ENCODE results near the gene FAU. TPM values are rescaled to one million over a fixed set of nuclear protein-coding genes. Genes with fewer than 3 reads are reported as not detected.
A peak's percentile ranks its signal among the peaks of the same experiment; 100 is the strongest.

The FAU gene
- total RNA-seq (998 TPM), polyA plus RNA-seq (ENCODE audit: insufficient read depth in 1 of 8, insufficient read length in 8 of 8, low replicate concordance in 1 of 8) (1,000 to 10,000 TPM in 7 of 8 donors, 100 to 1,000 TPM in 1; 971 to 1,242 (median 1,085) TPM)
- long read RNA-seq, donor 1, transcript FAU-209 (4 exons, 697 nt): minor isoform, 44 of 409 reads
- long read RNA-seq, donor 1, transcript FAU-207 (5 exons, 847 nt): major isoform, 303 of 409 reads
- long read RNA-seq, donor 1, partial matches to known transcripts: 31 of 409 reads
- long read RNA-seq, donor 1, other reads (novel, unspliced or antisense): 24 of 409 reads
- long read RNA-seq, donor 2, transcript FAU-202 (3 exons, 533 nt): minor isoform, 9 of 91 reads
- long read RNA-seq, donor 2, transcript FAU-207 (5 exons, 847 nt): major isoform, 68 of 91 reads
- long read RNA-seq, donor 2, partial matches to known transcripts: 7 of 91 reads
- long read RNA-seq, donor 2, other reads (novel, unspliced or antisense): 0 of 91 reads
- long read RNA-seq, donor 3, transcript FAU-208 (1 exons, 1,484 nt): minor isoform, 5 of 598 reads
- long read RNA-seq, donor 3, transcript FAU-209 (4 exons, 697 nt): minor isoform, 37 of 598 reads
- long read RNA-seq, donor 3, transcript FAU-207 (5 exons, 847 nt): major isoform, 489 of 598 reads
- long read RNA-seq, donor 3, transcript FAU-202 (3 exons, 533 nt): minor isoform, 7 of 598 reads
- long read RNA-seq, donor 3, partial matches to known transcripts: 21 of 598 reads
- long read RNA-seq, donor 3, other reads (novel, unspliced or antisense): 39 of 598 reads
- long read RNA-seq, donor 4, transcript FAU-202 (3 exons, 533 nt): minor isoform, 7 of 771 reads
- long read RNA-seq, donor 4, transcript FAU-207 (5 exons, 847 nt): major isoform, 619 of 771 reads
- long read RNA-seq, donor 4, transcript FAU-209 (4 exons, 697 nt): minor isoform, 40 of 771 reads
- long read RNA-seq, donor 4, transcript FAU-208 (1 exons, 1,484 nt): minor isoform, 14 of 771 reads
- long read RNA-seq, donor 4, partial matches to known transcripts: 46 of 771 reads
- long read RNA-seq, donor 4, other reads (novel, unspliced or antisense): 44 of 771 reads
- long read RNA-seq, donor 5, transcript FAU-209 (4 exons, 697 nt): minor isoform, 123 of 1,905 reads
- long read RNA-seq, donor 5, transcript FAU-208 (1 exons, 1,484 nt): minor isoform, 30 of 1,905 reads
- long read RNA-seq, donor 5, transcript FAU-207 (5 exons, 847 nt): major isoform, 1,443 of 1,905 reads
- long read RNA-seq, donor 5, transcript FAU-202 (3 exons, 533 nt): minor isoform, 29 of 1,905 reads
- long read RNA-seq, donor 5, partial matches to known transcripts: 102 of 1,905 reads
- long read RNA-seq, donor 5, other reads (novel, unspliced or antisense): 177 of 1,905 reads
- long read RNA-seq, donor 6, transcript FAU-209 (4 exons, 697 nt): minor isoform, 108 of 1,932 reads
- long read RNA-seq, donor 6, transcript FAU-207 (5 exons, 847 nt): major isoform, 1,511 of 1,932 reads
- long read RNA-seq, donor 6, transcript FAU-208 (1 exons, 1,484 nt): minor isoform, 34 of 1,932 reads
- long read RNA-seq, donor 6, transcript FAU-202 (3 exons, 533 nt): minor isoform, 19 of 1,932 reads
- long read RNA-seq, donor 6, partial matches to known transcripts: 83 of 1,932 reads
- long read RNA-seq, donor 6, other reads (novel, unspliced or antisense): 175 of 1,932 reads
- long read RNA-seq, donor 7, transcript FAU-207 (5 exons, 847 nt): major isoform, 1,004 of 1,287 reads
- long read RNA-seq, donor 7, transcript FAU-209 (4 exons, 697 nt): minor isoform, 60 of 1,287 reads
- long read RNA-seq, donor 7, transcript FAU-208 (1 exons, 1,484 nt): minor isoform, 30 of 1,287 reads
- long read RNA-seq, donor 7, transcript FAU-202 (3 exons, 533 nt): minor isoform, 12 of 1,287 reads
- long read RNA-seq, donor 7, partial matches to known transcripts: 72 of 1,287 reads
- long read RNA-seq, donor 7, other reads (novel, unspliced or antisense): 108 of 1,287 reads
- long read RNA-seq, donor 8, transcript FAU-208 (1 exons, 1,484 nt): minor isoform, 47 of 868 reads
- long read RNA-seq, donor 8, transcript FAU-202 (3 exons, 533 nt): minor isoform, 47 of 868 reads
- long read RNA-seq, donor 8, transcript FAU-209 (4 exons, 697 nt): minor isoform, 39 of 868 reads
- long read RNA-seq, donor 8, transcript FAU-207 (5 exons, 847 nt): major isoform, 587 of 868 reads
- long read RNA-seq, donor 8, partial matches to known transcripts: 75 of 868 reads
- long read RNA-seq, donor 8, other reads (novel, unspliced or antisense): 67 of 868 reads
- long read RNA-seq, donor 9, transcript FAU-207 (5 exons, 847 nt): major isoform, 613 of 841 reads
- long read RNA-seq, donor 9, transcript FAU-208 (1 exons, 1,484 nt): minor isoform, 26 of 841 reads
- long read RNA-seq, donor 9, transcript FAU-209 (4 exons, 697 nt): minor isoform, 42 of 841 reads
- long read RNA-seq, donor 9, transcript FAU-202 (3 exons, 533 nt): minor isoform, 13 of 841 reads
- long read RNA-seq, donor 9, partial matches to known transcripts: 67 of 841 reads
- long read RNA-seq, donor 9, other reads (novel, unspliced or antisense): 78 of 841 reads
- long read RNA-seq, donor 10, transcript FAU-207 (5 exons, 847 nt): major isoform, 831 of 1,139 reads
- long read RNA-seq, donor 10, transcript FAU-202 (3 exons, 533 nt): minor isoform, 31 of 1,139 reads
- long read RNA-seq, donor 10, transcript FAU-209 (4 exons, 697 nt): minor isoform, 55 of 1,139 reads
- long read RNA-seq, donor 10, transcript FAU-208 (1 exons, 1,484 nt): minor isoform, 44 of 1,139 reads
- long read RNA-seq, donor 10, partial matches to known transcripts: 79 of 1,139 reads
- long read RNA-seq, donor 10, other reads (novel, unspliced or antisense): 96 of 1,139 reads
- long read RNA-seq, donor 11, transcript FAU-202 (3 exons, 533 nt): minor isoform, 22 of 982 reads
- long read RNA-seq, donor 11, transcript FAU-209 (4 exons, 697 nt): minor isoform, 49 of 982 reads
- long read RNA-seq, donor 11, transcript FAU-208 (1 exons, 1,484 nt): minor isoform, 13 of 982 reads
- long read RNA-seq, donor 11, transcript FAU-207 (5 exons, 847 nt): major isoform, 765 of 982 reads
- long read RNA-seq, donor 11, partial matches to known transcripts: 50 of 982 reads
- long read RNA-seq, donor 11, other reads (novel, unspliced or antisense): 82 of 982 reads

- Histone ChIP-seq H3K4me3 (ENCODE audit: low read length) (peak within 1 kb of the TSS; percentile 90), H3K4me1 (ENCODE audit: control insufficient read depth, insufficient read depth, low read length) (peaks cover 20% of the 10 kb centered on the region), H3K36me3 (ENCODE audit: control insufficient read depth, insufficient read depth, low read length) (peaks cover 63% of the 10 kb centered on the region), H3K27me3 (ENCODE audit: control insufficient read depth, insufficient read depth, low read length) (no peaks in the 10 kb centered on the region), H3K27ac (ENCODE audit: low read length) (peak within 1 kb of the TSS; percentile 96), H3K9me3 (replicated peaks; ENCODE audit: control insufficient read depth, low read depth, low read length) (no peaks in the 10 kb centered on the region)
- DNase-seq: peak; percentile 98
- 0% methylated on average over 58 of the region's 64 CpGs for WGBS (ENCODE audit: insufficient coverage)
These were observed at the start of gene FAU, which contains the start of gene MRPL49 for GRCh38 chr11:65121865-65122696. TSS of gene FAU (minus strand) at chr11:65122134. CDS start at chr11:65121813, 321 bp downstream. TSS of gene MRPL49 (plus strand) at chr11:65122321. CDS start at chr11:65122347, 26 bp downstream.

GRCh38 chr11:65170058-65170534 lies 48.2 kb upstream of the FAU start, which contains the start of gene SPDYC:
TSS of gene SPDYC (plus strand) at chr11:65170233. CDS start at chr11:65171358, 1,125 bp downstream.
- DNase-seq: no peak
- Histone ChIP-seq H3K4me1 (ENCODE audit: control insufficient read depth, insufficient read depth, low read length) (no peaks in the 10 kb centered on the region), H3K36me3 (ENCODE audit: control insufficient read depth, insufficient read depth, low read length) (no peaks in the 10 kb centered on the region), H3K9me3 (replicated peaks; ENCODE audit: control insufficient read depth, low read depth, low read length) (no peaks in the 10 kb centered on the region), H3K27me3 (ENCODE audit: control insufficient read depth, insufficient read depth, low read length) (peaks cover 3% of the 10 kb centered on the region), H3K4me3 (ENCODE audit: low read length) (no peak within 1 kb of the TSS), H3K27ac (ENCODE audit: low read length) (no peak within 1 kb of the TSS)
- 86% methylated on average over 13 of the region's 21 CpGs for WGBS (ENCODE audit: insufficient coverage)

- peaks cover 3% of the 10 kb centered on the region for H3K27me3 ChIP-seq (ENCODE audit: control insufficient read depth, insufficient read depth, low read length)
- no peak overlapping the region for H3K4me3 ChIP-seq (ENCODE audit: low read length)
- no peak overlapping the region for H3K27ac ChIP-seq (ENCODE audit: low read length)
- 46% methylated on average over 2 of the region's 11 CpGs for WGBS (ENCODE audit: insufficient coverage)
- DNase-seq: no peak
- H3K4me1 ChIP-seq (ENCODE audit: control insufficient read depth, insufficient read depth, low read length): no peaks in the 10 kb centered on the region
- no peaks in the 10 kb centered on the region for H3K9me3 ChIP-seq (replicated peaks; ENCODE audit: control insufficient read depth, low read depth, low read length)
- H3K36me3 ChIP-seq (ENCODE audit: control insufficient read depth, insufficient read depth, low read length): no peaks in the 10 kb centered on the region
These were observed 47.3 kb upstream of the FAU start for GRCh38 chr11:65169164-65169641.

- Histone ChIP-seq H3K9me3 (replicated peaks; ENCODE audit: control insufficient read depth, low read depth, low read length) (no peaks in the 10 kb centered on the region), H3K27ac (ENCODE audit: low read length) (no peak overlapping the region), H3K4me1 (ENCODE audit: control insufficient read depth, insufficient read depth, low read length) (no peaks in the 10 kb centered on the region), H3K27me3 (ENCODE audit: control insufficient read depth, insufficient read depth, low read length) (peaks cover 3% of the 10 kb centered on the region), H3K36me3 (ENCODE audit: control insufficient read depth, insufficient read depth, low read length) (no peaks in the 10 kb centered on the region), H3K4me3 (ENCODE audit: low read length) (no peak overlapping the region)
- no CpG with 5 or more reads among the region's 3 CpGs for WGBS (ENCODE audit: insufficient coverage)
- no peak for DNase-seq
These were observed 45.7 kb upstream of the FAU start for GRCh38 chr11:65167656-65168055.

- H3K27ac ChIP-seq (ENCODE audit: low read length): no peak overlapping the region
- H3K4me1 ChIP-seq (ENCODE audit: control insufficient read depth, insufficient read depth, low read length): no peaks in the 10 kb centered on the region
- H3K9me3 ChIP-seq (replicated peaks; ENCODE audit: control insufficient read depth, low read depth, low read length): no peaks in the 10 kb centered on the region
- no peaks in the 10 kb centered on the region for H3K36me3 ChIP-seq (ENCODE audit: control insufficient read depth, insufficient read depth, low read length)
- DNase-seq: no peak
- no CpG with 5 or more reads among the region's 3 CpGs for WGBS (ENCODE audit: insufficient coverage)
- no peak overlapping the region for H3K4me3 ChIP-seq (ENCODE audit: low read length)
- peaks cover 3% of the 10 kb centered on the region for H3K27me3 ChIP-seq (ENCODE audit: control insufficient read depth, insufficient read depth, low read length)
These were observed 45.0 kb upstream of the FAU start for GRCh38 chr11:65166893-65167292.

GRCh38 chr11:65165410-65166317 lies 43.7 kb upstream of the FAU start:
- 28% methylated on average over 8 of the region's 31 CpGs for WGBS (ENCODE audit: insufficient coverage)
- H3K9me3 ChIP-seq (replicated peaks; ENCODE audit: control insufficient read depth, low read depth, low read length): no peaks in the 10 kb centered on the region
- DNase-seq: peak; percentile 52
- H3K4me3 ChIP-seq (ENCODE audit: low read length): no peak overlapping the region
- H3K36me3 ChIP-seq (ENCODE audit: control insufficient read depth, insufficient read depth, low read length): no peaks in the 10 kb centered on the region
- no peak overlapping the region for H3K27ac ChIP-seq (ENCODE audit: low read length)
- H3K27me3 ChIP-seq (ENCODE audit: control insufficient read depth, insufficient read depth, low read length): peaks cover 3% of the 10 kb centered on the region
- H3K4me1 ChIP-seq (ENCODE audit: control insufficient read depth, insufficient read depth, low read length): no peaks in the 10 kb centered on the region

All from muscle of leg (tissue), 16 donors.